Neuronal stem cell (in vitro differentiated cells): ENCODE results near the gene FGD2.

Experiments used
- DNase-seq: peaks from one replicate; pipeline ENCODE4 v3.0.0-alpha.2; 2013; ENCODE audit warnings: low spot score
- H2AFZ ChIP-seq: one replicate; pipeline ENCODE4 v1.6.1; 2013; ENCODE audit warnings: mild to moderate bottlenecking, low read length, inconsistent platforms
- H2AK5ac ChIP-seq: 2 replicates; pipeline ENCODE4 v1.6.1; 2013; ENCODE audit warnings: low read depth, mild to moderate bottlenecking, inconsistent platforms, low read length, moderate library complexity, mixed read lengths
- H2BK120ac ChIP-seq: 2 replicates; pipeline ENCODE4 v1.6.1; 2013; ENCODE audit warnings: low read depth, mild to moderate bottlenecking, inconsistent platforms, low read length, moderate library complexity, mixed read lengths
- H2BK12ac ChIP-seq: one replicate; pipeline ENCODE4 v1.6.1; 2013; ENCODE audit warnings: low read length, inconsistent platforms
- H2BK15ac ChIP-seq: 2 replicates; pipeline ENCODE4 v1.6.1; 2013; ENCODE audit warnings: mild to moderate bottlenecking, low read length, inconsistent platforms, mixed read lengths
- H2BK5ac ChIP-seq: one replicate; pipeline ENCODE4 v1.6.1; 2013; ENCODE audit warnings: inconsistent platforms, mild to moderate bottlenecking, low read length, moderate library complexity
- H3K14ac ChIP-seq: one replicate; pipeline ENCODE4 v1.6.1; 2013; ENCODE audit warnings: low read length, inconsistent platforms
- H3K18ac ChIP-seq: 2 replicates; pipeline ENCODE4 v1.6.1; 2013; ENCODE audit warnings: low read length, inconsistent platforms
- H3K23ac ChIP-seq: 2 replicates; pipeline ENCODE4 v1.6.1; 2013; ENCODE audit warnings: low read depth, mild to moderate bottlenecking, mixed read lengths, low read length, inconsistent platforms; ENCODE audit not compliant: poor library complexity
- H3K27ac ChIP-seq: replicated peaks from 3 replicates; pipeline ENCODE4 v1.5.1; 2013; ENCODE audit warnings: low read length, inconsistent platforms
- H3K27me3 ChIP-seq, 3 experiments: 2 replicates each; pipeline ENCODE4 v1.6.1; 2013; ENCODE audit warnings: low read length in 3 of 3, mild to moderate bottlenecking in 2 of 3, inconsistent platforms in 1 of 3, low read depth in 1 of 3, mixed read lengths in 1 of 3, moderate library complexity in 1 of 3; ENCODE audit not compliant: control insufficient read depth in 3 of 3, insufficient read depth in 3 of 3
- H3K36me3 ChIP-seq, 2 donors: replicated peaks in 1 of 2; 2 replicates each; pipeline ENCODE4 v1.6.1; 2013; ENCODE audit warnings: low read length in 2 of 2; ENCODE audit not compliant: control insufficient read depth in 2 of 2, insufficient read depth in 2 of 2
- H3K4ac ChIP-seq: 2 replicates; pipeline ENCODE4 v1.6.1; 2013; ENCODE audit warnings: inconsistent platforms, mild to moderate bottlenecking, low read length, moderate library complexity
- H3K4me1 ChIP-seq, 2 donors: 1 replicate in 1 of 2; 2 replicates in 1 of 2; pipeline ENCODE4 v1.6.1; 2013; ENCODE audit warnings: low read length in 2 of 2, low read depth in 1 of 2; ENCODE audit not compliant: control insufficient read depth in 2 of 2, insufficient read depth in 1 of 2
- H3K4me2 ChIP-seq: one replicate; pipeline ENCODE4 v1.6.1; 2013; ENCODE audit warnings: mild to moderate bottlenecking, low read length, inconsistent platforms; ENCODE audit not compliant: insufficient read depth, poor library complexity, severe bottlenecking
- H3K4me3 ChIP-seq, 2 donors: 2 replicates each; pipeline ENCODE4 v1.5.1; 2013; ENCODE audit warnings: low read length in 2 of 2, mild to moderate bottlenecking in 2 of 2, inconsistent platforms in 1 of 2, moderate library complexity in 1 of 2
- H3K79me1 ChIP-seq: one replicate; pipeline ENCODE4 v1.6.1; 2013; ENCODE audit warnings: low read depth, mild to moderate bottlenecking, inconsistent platforms, low read length, moderate library complexity
- H3K9ac ChIP-seq: one replicate; pipeline ENCODE4 v1.6.1; 2013; ENCODE audit warnings: mild to moderate bottlenecking, low read depth, low read length, inconsistent platforms; ENCODE audit not compliant: poor library complexity
- H3K9me3 ChIP-seq, 2 donors: replicated peaks in 1 of 2; 2 replicates each; pipeline versions ENCODE3 to v1.6.1; 2013; ENCODE audit warnings: low read length in 2 of 2, mild to moderate bottlenecking in 2 of 2, inconsistent platforms in 1 of 2, low read depth in 1 of 2, mixed read lengths in 1 of 2, moderate library complexity in 1 of 2; ENCODE audit not compliant: control insufficient read depth in 2 of 2, insufficient read depth in 1 of 2
- H4K8ac ChIP-seq: one replicate; pipeline ENCODE4 v1.6.1; 2013; ENCODE audit warnings: low read depth, mild to moderate bottlenecking, inconsistent platforms, low read length, moderate library complexity
- H4K91ac ChIP-seq: one replicate; pipeline ENCODE4 v1.6.1; 2013; ENCODE audit warnings: low read length, low read depth, mild to moderate bottlenecking, inconsistent platforms; ENCODE audit not compliant: poor library complexity
- WGBS, 2 donors: extraction: QIAGEN DNeasy Blood & Tissue Kit; methylation state at CpG; one replicate each; pipeline ENCODE4 v1.1.7; 2013; ENCODE audit warnings: missing lambda C conversion rate in 2 of 2, mixed read lengths in 1 of 2; ENCODE audit not compliant: insufficient read length in 2 of 2, insufficient replicate concordance in 1 of 2; ENCODE audit errors: extremely low coverage in 2 of 2; 5-methylcytosine and 5-hydroxymethylcytosine counted together

The FGD2 gene

DNA sequence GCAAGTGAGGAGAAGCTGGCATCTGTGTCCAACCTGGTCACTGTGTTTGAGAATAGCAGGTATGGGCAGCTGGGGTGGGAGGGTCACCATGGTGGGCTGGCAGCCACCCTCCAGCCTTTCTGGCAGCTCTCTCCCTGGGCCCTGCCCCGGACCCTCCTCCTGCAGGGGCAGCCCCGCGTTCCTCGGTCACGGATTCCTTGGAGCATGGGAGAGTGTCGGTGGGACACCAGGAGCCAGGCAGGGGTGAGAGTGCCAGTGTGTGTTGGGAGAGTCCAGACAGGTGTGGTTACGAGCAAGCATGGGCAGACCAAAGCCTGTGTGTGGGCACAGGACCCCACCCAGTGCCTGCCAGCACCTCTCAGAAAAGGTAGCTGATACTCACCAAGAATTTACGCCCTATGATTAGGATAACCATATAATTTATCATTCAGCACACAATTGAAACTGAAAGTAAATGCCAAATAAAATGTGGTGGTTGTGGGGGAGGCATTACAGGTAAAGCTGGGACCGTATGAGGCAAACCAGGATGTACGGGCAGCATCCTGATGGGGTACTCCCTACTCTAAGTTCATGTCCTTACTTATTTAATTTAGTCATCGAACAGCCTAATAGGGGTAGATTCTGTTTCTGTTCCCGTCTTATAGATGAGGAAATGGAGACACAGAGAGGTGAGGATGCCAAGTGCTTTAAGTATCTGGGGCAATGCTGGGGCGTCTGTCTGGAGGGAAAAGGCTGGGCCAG lies 542 bp downstream of the FGD2 start:
- no peak overlapping the region for H3K27ac ChIP-seq
- no peaks in the 10 kb centered on the region for H3K4me1 ChIP-seq
- H2BK5ac ChIP-seq: no peak overlapping the region
- peak overlapping the region; percentile 40 for H3K18ac ChIP-seq
- H3K79me1 ChIP-seq: no peaks in the 10 kb centered on the region
- H2AFZ ChIP-seq: no peak overlapping the region
- H3K23ac ChIP-seq: peak overlapping the region; percentile 18
- H3K4me2 ChIP-seq: no peak overlapping the region
- peak overlapping the region; percentile 33 for H2BK15ac ChIP-seq
- H3K4me3 ChIP-seq: no peak overlapping the region
- H2BK12ac ChIP-seq: no peak overlapping the region
- H4K91ac ChIP-seq: no peak overlapping the region
- H3K4ac ChIP-seq: no peak overlapping the region
- no peak for DNase-seq
- H3K9ac ChIP-seq: peak overlapping the region; percentile 15
- peak overlapping the region; percentile 74 for H2AK5ac ChIP-seq
- WGBS, 2 donors: no CpG with 5 or more reads among the region's 13 CpGs
- H3K9me3 ChIP-seq: no peaks in the 10 kb centered on the region
- H3K14ac ChIP-seq: no peak overlapping the region
- no peaks in the 10 kb centered on the region for H3K36me3 ChIP-seq
- H3K27me3 ChIP-seq: peaks cover 0 to 46% (median 0%) of the 10 kb centered on the region in 3 experiments
- H2BK120ac ChIP-seq: no peak overlapping the region
- no peak overlapping the region for H4K8ac ChIP-seq

DNA sequence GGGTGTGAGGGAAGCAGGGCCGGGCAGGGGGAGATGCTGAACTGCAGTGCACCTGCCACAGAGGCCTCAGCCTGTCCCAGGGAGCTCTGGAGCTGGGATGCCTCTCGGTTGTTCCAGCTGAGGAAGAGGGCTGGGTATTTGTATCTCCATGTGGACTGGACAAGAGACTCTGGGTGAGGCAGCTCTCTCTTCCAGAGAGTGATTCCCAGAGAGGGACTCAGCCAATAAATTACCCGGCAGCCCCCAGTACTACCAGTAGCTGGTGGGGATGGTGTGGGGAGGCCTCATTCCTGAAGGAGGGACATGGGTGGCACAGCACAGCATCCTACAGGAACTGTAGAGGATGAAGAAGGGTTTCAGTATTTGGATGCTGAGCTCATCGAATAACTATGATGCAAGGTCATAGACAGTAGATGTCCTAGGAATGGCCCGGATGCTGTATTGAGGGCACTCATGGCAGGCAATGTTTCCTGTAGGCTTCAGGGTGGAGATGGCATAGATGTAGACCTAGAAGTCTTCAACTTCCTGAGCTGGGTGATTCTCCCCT lies 1.4 kb downstream of the FGD2 start:
- Histone ChIP-seq H2AFZ (no peak overlapping the region), H3K79me1 (no peaks in the 10 kb centered on the region), H3K27ac (no peak overlapping the region), H3K18ac (no peak overlapping the region), H3K9ac (no peak overlapping the region), H3K4me1 (peaks cover 0 to under 1% of the 10 kb centered on the region in 2 donors), H3K23ac (no peak overlapping the region), H2AK5ac (no peak overlapping the region), H3K27me3 (peaks cover 0 to 52% (median 0%) of the 10 kb centered on the region in 3 experiments), H2BK5ac (peak overlapping the region; percentile 56), H4K8ac (no peak overlapping the region), H3K4me2 (no peak overlapping the region), H3K9me3 (no peaks in the 10 kb centered on the region), H3K4me3 (no peak overlapping the region), H2BK15ac (no peak overlapping the region), H2BK12ac (no peak overlapping the region), H3K4ac (no peak overlapping the region), H3K14ac (no peak overlapping the region), H3K36me3 (no peaks in the 10 kb centered on the region), H4K91ac (no peak overlapping the region), H2BK120ac (no peak overlapping the region)
- no CpG with 5 or more reads among the region's 5 CpGs for WGBS, 2 donors
- no peak for DNase-seq

DNA sequence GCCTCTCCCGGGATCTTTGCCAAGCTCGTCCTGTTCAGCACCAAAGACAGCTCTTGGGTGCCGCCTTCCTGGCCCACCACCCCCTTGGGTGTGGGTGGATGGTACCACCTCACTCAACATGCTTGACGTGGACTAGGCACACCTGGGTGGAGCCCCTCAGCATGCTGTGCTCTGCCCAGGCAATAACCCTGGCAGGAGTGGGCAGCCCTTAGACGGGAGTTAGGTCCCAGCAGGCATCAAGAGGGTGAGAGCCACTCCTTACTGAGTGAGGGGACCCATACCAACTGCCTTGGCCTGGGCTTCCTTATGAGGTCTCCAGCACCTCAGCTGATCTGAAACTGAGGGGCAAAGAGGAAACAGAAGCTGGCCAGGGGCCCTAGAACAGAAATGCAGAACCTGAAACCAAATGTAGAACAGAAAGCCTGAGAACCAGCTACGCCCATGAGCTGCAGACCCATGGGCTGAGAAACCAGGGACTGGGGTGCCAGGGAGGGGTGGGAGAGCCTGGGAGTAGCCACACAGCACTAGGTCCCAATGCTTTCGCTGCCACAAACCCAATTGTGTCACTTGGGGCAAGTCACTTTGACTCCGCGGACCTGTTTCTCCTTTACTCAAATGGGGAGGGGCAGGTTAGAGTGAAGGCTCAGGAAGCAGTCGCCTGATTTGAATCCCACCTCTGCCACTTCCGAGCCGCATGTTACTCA lies 2.0 kb downstream of the FGD2 start:
- Histone ChIP-seq H3K36me3 (no peaks in the 10 kb centered on the region), H3K79me1 (no peaks in the 10 kb centered on the region)
- WGBS, 2 donors: no CpG with 5 or more reads among the region's 12 CpGs

More for the DNA sequence above, 2.0 kb downstream of the FGD2 start:
- Histone ChIP-seq H3K23ac (no peak overlapping the region), H2AK5ac (no peak overlapping the region), H2BK5ac (peak overlapping the region; percentile 56), H3K9me3 (no peaks in the 10 kb centered on the region), H3K4ac (no peak overlapping the region), H2BK15ac (no peak overlapping the region), H3K4me3 (no peak overlapping the region), H3K27ac (no peak overlapping the region), H3K14ac (no peak overlapping the region), H3K4me2 (no peak overlapping the region), H4K91ac (no peak overlapping the region), H3K9ac (no peak overlapping the region), H4K8ac (no peak overlapping the region), H2BK120ac (no peak overlapping the region), H3K18ac (no peak overlapping the region), H2AFZ (no peak overlapping the region), H2BK12ac (no peak overlapping the region), H3K4me1 (peaks cover 0 to 1% of the 10 kb centered on the region in 2 donors), H3K27me3 (peaks cover 0 to 55% (median 0%) of the 10 kb centered on the region in 3 experiments)
- no peak for DNase-seq
